Activated naive CD4-positive, alpha-beta T cell treated with anti-CD3 and anti-CD28 coated beads, Interleukin-2, amount 50 U/mL, for 72 hours (primary cell): Measurements from ENCODE around the gene SLC37A1. TPM values are rescaled to one million over a fixed set of nuclear protein-coding genes. Genes with fewer than 3 reads are reported as not detected.

Source experiments
- ATAC-seq, 2 donors: fragments of 150-1000 bp; cut with Tn5 transposase; 2 replicates each; pipeline ENCODE4 v1.10.0; 2021; ENCODE audit warnings: mild to moderate bottlenecking in 2 of 2, moderate library complexity in 2 of 2
- DNase-seq, 2 donors: peaks; one replicate each; pipeline ENCODE4 v3.0.0; 2021 to 2022; ENCODE audit warnings: low spot score in 2 of 2
- H3K27ac Mint-ChIP-seq, 2 donors: one replicate each; pipeline ENCODE4 v1.8.0; 2022; ENCODE audit warnings: mild to moderate bottlenecking in 2 of 2, mixed read lengths in 2 of 2
- H3K36me3 Mint-ChIP-seq, 2 donors: one replicate each; pipeline ENCODE4 v1.8.0; 2022; ENCODE audit warnings: mixed read lengths in 2 of 2
- H3K9me3 Mint-ChIP-seq, 2 donors: one replicate each; pipeline ENCODE4 v1.8.0; 2022; ENCODE audit warnings: mixed read lengths in 2 of 2
- total RNA-seq, 2 donors: library from RNA; stranded (reverse); gene quantifications; one replicate each; pipeline ENCODE4 v1.2.3, GENCODE V29; 2022

SLC37A1 gene
- total RNA-seq, 2 donors from 2014 or later: 15.2 to 20.6 TPM

DNA sequence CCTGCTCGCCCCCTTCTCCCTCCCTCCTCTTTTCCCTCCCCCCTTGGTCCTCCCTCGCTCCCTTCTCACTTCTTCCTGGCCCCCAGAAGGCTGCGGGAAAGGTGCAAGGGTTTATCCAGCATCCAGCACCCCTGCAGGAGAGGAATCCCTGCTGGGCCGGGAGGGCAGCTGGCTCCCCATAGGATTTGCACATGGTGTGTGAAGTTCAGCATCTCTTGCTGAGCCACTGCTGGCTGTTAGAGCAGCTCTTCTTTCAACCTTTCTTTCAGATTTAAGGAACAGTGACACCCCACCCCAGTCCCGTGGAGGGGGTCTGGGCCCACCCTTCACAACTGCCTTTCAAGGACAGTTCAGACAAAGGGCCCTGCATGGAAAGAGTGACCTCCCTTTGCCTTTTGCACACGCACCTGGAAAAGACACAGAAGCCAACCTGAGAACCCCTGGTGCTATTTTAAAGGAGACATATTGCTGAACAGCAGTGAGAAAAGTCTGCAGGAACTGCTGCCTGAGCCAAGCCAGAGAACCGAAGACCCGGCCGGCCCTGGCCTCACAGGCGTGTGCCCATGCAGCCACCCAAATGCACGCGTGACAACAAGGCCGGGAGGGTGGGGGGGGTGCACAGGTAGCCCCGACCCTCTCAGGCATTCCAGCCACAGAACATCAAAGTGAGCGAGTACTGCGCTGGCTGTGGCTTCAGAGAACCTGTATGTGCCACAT lies 66.6 kb downstream of the SLC37A1 start:
- H3K36me3 Mint-ChIP-seq: peaks cover 13 to 22% of the 10 kb centered on the region in 2 donors
- H3K27ac Mint-ChIP-seq: no peak overlapping the region
- H3K9me3 Mint-ChIP-seq: peaks cover 5 to 7% of the 10 kb centered on the region in 2 donors
- ATAC-seq (no peak), DNase-seq (no peak)

DNA sequence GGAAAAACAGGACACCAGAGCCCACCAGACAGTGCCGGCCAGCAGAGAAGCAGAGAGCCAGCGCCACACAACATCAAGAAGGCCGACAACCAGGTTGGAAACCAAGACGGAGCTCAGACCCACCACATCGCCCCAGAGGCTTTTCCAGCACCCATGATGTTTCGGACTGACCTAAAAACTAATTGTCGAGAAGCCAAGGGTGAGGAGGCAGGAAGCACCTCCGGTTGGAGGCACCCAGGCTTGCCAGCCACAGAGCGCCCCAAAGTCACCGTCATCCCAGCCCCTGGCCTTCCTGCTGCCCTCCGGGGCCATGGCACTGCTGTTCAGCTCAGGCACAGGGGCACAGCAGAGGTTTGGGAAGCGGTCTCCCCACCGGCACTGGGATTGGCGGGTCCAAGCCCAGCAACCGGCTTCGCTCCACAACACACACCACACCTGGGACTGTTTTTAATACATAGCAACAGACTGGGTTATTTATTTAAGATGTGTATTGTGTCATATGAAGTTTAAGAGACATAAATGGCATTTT lies 67.2 kb downstream of the SLC37A1 start:
- Mint-ChIP-seq H3K9me3 (peaks cover 5 to 7% of the 10 kb centered on the region in 2 donors), H3K36me3 (peaks cover 7 to 16% of the 10 kb centered on the region in 2 donors), H3K27ac (no peak overlapping the region)
- ATAC-seq: no peak
- no peak for DNase-seq

DNA sequence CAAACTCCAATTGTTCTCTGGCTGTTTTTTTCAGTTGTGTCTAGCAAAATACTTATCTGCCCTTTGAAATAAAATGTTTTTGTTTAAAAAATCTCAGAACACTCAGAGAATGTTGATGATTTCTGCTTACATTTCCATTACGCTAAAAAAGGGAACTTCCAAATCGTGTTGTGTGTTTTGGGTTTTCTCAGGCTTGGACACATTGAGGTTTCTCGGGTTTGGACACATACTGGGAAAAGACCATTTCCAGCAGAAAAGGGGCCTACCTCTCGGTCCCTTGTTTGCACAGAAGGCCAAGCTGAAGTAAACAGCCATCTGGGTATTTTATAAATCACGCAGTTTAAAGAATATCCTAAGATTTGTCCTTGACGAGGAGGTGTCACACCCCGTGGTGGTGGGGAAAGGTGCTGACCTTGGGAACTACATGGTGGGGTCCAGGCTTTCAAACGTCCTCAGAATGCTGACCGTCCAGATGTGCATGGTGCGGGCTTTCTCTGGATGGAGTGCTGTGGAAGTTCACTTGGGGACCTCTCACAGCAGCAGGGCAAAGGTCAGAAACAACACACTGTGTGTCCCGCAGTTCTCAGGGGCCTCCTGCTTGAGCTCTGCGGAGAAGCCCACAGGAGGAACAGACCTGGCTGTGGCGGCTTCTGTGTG lies 67.8 kb downstream of the SLC37A1 start:
- no peak overlapping the region for H3K27ac Mint-ChIP-seq
- peaks cover 3 to 5% of the 10 kb centered on the region in 2 donors for H3K9me3 Mint-ChIP-seq
- ATAC-seq (no peak), DNase-seq (peak in 1 of 2 donors; percentile 18)
- peaks cover 3 to 10% of the 10 kb centered on the region in 2 donors for H3K36me3 Mint-ChIP-seq

DNA sequence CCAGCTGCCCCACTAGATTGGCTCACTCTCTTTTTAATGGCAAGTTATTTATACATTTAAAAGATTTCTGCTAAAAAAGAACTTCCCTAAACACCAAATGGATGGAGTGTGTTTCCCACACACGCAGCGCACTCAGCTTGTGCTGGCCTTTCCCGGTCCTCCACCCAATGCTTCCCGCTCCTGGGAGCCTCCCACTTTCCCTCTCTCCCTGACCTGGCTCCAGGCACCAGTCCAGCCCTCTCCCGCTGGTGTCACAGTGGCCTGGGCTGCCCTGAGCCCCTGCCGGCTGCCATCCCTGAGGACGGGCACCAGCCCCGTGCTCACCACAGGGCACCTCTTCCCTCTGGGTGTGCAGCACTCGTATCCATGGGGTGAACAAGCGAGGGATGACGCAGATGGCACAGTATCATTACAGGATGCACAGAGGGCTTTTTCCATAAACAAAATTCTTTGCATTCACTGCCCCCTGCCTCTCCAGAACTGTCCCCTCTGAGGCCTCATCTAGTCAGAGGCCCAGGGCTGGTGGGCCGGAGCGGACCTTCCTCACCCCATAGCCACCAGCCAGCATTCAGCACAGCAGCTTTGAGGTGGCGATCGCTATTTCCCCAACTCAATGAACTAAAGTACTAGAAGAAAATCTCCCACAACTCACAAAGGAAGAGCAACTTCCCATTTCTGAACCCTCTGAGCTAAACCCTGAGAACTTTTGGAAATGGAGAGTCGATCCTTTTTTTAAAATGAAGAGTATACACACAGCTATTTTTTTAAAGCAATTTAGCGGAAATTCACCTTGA lies 68.5 kb downstream of the SLC37A1 start:
- Mint-ChIP-seq H3K36me3 (peaks cover 0 to 4% of the 10 kb centered on the region in 2 donors), H3K27ac (peak overlapping the region; percentile 14 to 57), H3K9me3 (no peaks in the 10 kb centered on the region)
- ATAC-seq (no peak), DNase-seq (peak in 1 of 2 donors; percentile 21)

DNA sequence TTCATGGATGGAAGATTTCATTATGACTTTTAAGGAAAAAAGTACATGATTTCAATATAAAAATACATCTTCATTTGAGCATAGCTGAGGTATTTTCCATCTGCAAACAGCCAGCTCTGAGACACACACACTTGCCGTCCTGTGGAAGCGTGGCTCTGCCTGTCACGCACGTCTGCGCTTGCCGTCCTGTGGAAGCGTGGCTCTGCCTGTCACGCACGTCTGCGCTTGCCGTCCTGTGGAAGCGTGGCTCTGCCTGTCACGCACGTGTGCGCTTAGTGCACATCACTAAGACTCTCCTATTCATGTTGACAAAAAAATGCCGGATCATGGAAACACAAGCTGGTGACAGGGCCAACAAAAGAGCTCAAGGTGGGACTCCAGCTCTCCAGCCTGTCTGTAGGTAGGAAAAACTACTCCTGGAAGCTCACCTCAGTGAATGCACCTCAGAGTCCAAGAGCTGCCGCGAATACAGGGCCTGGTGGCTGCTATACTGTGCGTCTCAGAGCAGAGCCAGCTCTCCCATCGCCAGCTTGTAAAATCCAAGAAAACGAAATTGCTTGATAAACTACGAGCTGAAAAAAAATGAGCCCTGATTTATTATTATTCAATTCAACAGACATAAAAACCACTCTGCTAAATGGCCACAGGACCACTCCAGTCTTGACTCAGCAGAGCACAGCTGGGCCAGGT lies 69.3 kb downstream of the SLC37A1 start:
- DNase-seq: no peak
- Mint-ChIP-seq H3K27ac (peak overlapping the region in 1 of 2 donors; percentile 22), H3K9me3 (no peaks in the 10 kb centered on the region), H3K36me3 (no peaks in the 10 kb centered on the region)
- no peak for ATAC-seq

DNA sequence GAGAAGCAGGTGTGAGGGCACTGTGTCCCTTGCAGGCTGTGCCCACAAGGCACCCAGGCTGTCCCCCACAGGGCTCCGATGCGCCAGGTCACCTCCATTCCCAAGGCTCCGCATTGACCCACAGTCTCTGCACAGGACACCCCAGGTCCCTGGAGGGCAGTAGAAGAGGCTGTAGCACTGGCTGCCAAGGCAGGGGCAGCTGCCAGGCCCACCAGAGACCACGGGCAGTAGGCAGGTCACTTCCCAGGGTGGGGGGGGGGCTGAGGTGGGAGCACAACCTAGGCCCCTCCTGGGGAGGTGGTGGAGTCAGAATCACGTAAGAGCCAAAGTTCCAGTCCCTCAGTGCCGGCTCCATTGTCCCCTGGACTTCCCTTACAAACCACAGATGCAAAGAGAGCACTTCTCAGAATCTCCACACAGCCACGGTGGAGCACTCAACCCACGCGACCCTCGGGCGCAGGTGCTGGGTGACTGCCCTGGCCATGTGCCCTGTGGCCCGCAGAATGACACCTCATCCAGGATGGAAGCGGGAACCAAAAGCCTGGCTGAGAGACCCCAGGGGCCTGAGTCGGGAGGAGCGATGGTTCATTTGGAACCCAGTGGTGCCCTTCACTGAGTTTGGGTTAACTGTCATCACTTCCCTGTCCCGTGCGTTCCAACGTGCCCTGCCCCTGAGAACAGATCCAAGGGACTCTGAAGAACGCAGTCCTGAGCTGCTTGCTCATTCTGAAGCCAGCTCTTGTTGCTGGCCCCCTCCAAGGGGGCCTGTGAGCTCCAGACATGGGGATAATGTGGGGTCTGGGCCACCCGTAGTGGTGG lies 70.0 kb downstream of the SLC37A1 start:
- H3K36me3 Mint-ChIP-seq: no peaks in the 10 kb centered on the region
- no peak for DNase-seq
- ATAC-seq: peak in 1 of 2 donors; percentile 20
- peak overlapping the region in 1 of 2 donors; percentile 22 for H3K27ac Mint-ChIP-seq
- no peaks in the 10 kb centered on the region for H3K9me3 Mint-ChIP-seq

DNA sequence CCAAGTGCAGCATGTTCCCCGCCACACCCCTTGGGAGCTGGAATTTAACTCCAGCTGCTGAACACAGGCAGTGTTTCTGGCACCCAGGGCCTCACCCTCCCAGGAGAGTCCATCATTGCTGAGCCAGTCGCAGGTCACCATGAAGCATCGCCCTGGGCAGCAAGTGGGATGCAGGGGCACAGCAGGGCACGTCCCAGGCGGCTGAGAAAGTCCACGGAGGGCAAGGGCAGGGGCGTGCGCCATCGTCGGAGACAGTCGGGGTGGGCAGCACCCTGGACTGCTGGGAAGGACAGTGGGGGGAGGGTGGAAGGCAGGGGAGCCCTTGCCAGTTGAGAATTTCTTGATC lies 70.6 kb downstream of the SLC37A1 start:
- DNase-seq (no peak), ATAC-seq (no peak)
- Mint-ChIP-seq H3K27ac (no peak overlapping the region), H3K36me3 (no peaks in the 10 kb centered on the region), H3K9me3 (no peaks in the 10 kb centered on the region)

DNA sequence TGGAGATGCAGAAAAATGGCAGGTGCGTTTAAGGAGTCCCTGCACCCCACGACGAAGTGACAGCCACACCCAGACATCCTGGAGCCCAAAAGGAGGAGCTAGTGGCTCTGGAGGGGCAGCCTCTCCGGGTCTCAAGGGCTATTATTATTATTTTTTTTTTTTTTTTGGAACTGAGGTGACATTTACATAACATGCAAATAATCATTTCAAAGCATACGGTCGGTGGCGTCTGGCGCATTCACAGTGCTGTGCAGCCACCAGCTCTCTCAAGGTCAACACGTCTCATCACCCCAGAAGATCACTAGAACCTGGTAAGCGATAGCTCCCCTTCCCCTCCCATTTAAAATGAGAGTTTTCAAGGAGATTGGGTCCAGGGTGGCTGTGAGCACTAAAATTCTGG lies 72.2 kb downstream of the SLC37A1 start:
- ATAC-seq: no peak
- no peaks in the 10 kb centered on the region for H3K9me3 Mint-ChIP-seq
- DNase-seq: peak in 1 of 2 donors; percentile 13
- H3K36me3 Mint-ChIP-seq: no peaks in the 10 kb centered on the region
- H3K27ac Mint-ChIP-seq: no peak overlapping the region

DNA sequence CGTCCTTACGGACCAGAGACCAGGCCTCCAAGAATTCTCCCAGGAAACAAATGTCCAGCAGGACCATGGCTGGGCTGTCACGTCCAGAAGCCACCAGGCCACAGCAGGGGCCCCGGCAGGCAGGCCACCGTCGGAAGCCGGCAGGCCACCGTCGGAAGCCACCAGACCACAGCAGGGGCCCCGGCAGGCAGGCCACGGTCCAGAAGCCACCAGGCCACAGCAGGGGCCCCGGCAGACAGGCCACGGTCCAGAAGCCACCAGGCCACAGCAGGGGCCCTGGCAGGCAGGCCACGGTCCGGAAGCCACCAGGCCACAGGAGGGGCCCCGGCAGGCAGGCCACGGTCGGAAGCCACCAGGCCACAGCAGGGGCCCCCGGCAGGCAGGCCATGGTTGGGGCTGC lies 72.8 kb downstream of the SLC37A1 start:
- Mint-ChIP-seq H3K9me3 (no peaks in the 10 kb centered on the region), H3K27ac (no peak overlapping the region), H3K36me3 (no peaks in the 10 kb centered on the region)
- peak in 1 of 2 donors; percentile 48 for DNase-seq
- no peak for ATAC-seq

DNA sequence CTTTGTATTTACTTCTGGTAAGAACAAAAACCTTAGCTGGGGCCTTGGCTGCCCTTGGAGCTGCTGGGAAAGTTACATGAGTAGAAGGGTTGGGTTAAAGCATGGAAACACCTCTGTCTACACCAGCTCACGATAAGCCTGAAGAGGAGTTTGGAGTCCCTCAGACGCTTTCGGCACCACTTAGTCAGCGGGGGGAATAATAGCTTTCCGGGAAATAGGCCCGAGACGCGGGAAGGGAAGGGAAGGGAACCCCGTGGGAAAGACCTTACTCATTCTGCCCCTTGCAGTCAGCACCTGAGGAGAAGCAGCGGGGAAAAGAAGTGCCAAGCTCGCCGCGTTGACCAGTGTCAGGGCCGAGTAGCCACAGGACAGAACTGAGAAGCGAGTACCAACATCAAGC lies 73.4 kb downstream of the SLC37A1 start:
- Mint-ChIP-seq H3K9me3 (no peaks in the 10 kb centered on the region), H3K27ac (no peak overlapping the region), H3K36me3 (no peaks in the 10 kb centered on the region)
- ATAC-seq (no peak), DNase-seq (peak in 1 of 2 donors; percentile 18)

DNA sequence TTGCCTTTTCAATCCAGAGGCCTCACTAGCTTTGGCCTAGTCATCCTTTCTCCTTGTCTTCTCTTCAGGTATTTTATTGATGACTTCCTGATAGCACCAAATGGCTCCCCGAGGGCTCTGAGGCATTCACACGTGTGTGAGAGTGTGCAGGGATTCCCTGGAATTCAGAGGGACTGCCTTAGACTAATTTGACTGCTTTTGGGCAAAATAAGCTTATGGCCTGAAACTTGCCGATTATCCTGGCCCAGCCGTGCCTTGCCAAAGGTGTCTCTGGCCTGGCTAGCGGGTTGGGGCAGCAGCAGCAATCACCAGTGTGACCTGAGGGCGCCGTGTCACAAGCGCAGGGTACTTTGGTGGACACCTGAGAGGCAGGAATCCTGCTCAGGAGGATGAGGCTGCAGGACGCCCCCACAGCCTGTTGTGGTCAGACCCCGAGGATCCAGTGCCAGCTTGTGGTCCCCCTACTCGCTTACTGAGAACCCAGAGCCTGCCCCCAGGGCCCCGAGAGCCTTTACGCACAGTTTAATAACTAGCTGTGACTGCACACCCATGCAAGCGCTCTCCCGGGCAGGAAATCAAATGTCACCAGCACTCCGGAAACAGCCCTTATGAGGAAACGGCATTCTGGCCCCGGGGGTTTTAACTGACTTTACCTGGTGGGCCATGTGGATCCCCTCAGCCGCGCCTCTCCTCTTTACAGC lies 76.9 kb downstream of the SLC37A1 start:
- no peaks in the 10 kb centered on the region for H3K9me3 Mint-ChIP-seq
- no peaks in the 10 kb centered on the region for H3K36me3 Mint-ChIP-seq
- DNase-seq (no peak), ATAC-seq (peak in 1 of 2 donors; percentile 38)
- H3K27ac Mint-ChIP-seq: peak overlapping the region; percentile 72 to 82

DNA sequence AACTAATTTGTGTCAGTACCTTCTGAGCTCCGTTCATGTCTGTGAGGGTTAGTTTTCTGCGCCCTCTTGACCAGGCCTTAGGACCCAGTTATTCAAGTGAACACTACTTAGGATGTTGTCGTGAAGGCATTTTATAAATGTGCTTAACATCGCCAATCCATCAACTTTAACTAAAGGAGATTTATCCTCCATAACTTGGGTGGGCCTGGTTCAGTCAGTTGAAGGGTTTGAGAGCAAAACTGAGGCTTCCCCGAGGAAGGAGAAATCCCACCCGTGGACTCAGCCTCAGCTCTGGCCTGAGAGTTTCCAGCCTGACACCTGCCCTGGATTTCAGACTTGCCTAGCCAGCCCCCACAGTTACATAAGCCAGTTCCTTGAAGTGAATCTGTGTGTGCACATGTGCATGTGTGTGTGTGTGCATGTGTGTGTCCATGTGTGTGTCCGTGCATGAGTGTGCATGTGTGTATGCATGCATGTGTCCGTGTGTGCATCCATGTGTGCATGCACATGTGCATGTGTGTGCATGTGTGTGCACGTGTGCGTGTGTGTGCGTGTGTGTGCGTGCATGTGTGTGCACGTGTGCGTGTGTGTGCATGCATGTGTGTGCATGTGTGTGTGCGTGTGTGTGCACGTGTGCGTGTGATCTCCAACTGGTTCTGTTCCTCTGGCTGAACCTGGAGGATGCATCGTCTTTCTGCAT lies 77.7 kb downstream of the SLC37A1 start:
- no peaks in the 10 kb centered on the region for H3K9me3 Mint-ChIP-seq
- no peak for ATAC-seq
- no peaks in the 10 kb centered on the region for H3K36me3 Mint-ChIP-seq
- peak overlapping the region; percentile 72 to 82 for H3K27ac Mint-ChIP-seq
- DNase-seq: no peak

DNA sequence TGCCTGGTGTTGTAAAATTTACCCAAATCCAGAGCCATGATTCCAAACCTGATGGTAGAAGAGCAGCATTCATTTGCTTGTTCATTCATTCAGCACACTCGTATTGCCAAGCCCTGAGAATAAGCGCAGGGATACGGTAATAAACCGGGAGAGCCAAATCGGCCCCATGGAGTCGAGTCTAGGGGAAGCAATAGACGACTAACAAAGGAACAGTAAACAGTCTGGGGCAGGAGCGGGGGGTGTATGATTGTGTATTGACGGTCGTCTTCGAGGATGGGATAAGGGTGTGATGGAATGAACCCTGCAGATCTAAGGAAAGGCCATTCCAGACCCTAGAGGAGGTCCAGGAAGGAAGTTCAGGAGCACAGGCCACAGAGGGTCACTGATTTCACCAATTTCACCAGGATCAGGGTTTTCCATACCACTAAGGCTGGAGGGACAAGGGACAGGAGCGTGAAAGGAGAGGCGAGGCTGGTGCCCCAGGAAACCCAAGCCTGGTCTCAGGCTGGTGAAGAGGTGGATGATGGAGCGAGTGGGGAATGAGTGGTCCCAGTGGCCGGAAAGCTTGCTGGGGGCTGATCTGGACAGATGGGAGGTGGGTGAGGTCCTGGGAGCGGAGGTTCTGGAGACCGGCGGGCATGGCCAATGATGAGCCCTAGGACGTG lies 78.6 kb downstream of the SLC37A1 start:
- H3K9me3 Mint-ChIP-seq: no peaks in the 10 kb centered on the region
- ATAC-seq (no peak), DNase-seq (no peak)
- H3K36me3 Mint-ChIP-seq: no peaks in the 10 kb centered on the region
- H3K27ac Mint-ChIP-seq: no peak overlapping the region

DNA sequence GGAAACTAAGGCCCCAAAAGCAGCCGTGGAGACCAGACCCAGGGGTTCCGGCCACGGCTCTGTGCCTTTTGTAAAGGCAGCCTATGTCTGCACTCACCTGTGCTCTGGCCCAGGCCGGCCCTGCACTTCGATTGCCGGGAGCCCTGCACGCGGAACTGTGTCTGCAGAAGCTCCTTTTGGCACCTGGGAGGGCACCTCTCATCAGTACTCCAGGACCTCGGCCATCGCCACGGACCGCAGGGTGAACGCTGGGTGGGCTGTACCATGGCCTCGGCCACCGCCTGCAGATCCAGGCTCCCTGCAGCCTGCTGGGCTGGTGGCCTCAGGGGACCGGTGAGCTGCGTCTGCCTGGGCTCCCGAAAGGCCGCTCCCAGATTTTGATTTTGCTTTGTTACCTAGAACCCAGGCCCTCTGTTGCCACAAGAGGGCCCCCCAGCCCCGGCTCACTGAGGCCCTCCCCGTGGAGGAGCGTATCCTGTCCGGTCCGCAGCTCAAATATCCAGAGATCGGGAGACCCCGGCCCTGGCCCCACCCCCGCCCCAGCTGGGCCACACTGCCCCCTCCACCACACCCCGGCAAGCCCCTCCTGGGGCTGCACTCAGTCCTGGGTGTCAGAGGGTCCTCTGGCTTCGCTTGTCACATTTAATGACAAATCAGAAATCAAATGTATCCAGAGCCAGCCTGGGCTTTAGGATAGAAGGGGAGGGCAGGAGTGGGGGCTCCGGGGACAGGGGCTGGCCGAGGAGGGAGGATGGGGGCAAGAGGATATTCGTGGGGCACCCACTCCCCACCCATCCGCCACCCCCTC lies 79.6 kb downstream of the SLC37A1 start:
- DNase-seq (peak; percentile 69 to 75), ATAC-seq (peak; percentile 93 to 97)
- Mint-ChIP-seq H3K36me3 (no peaks in the 10 kb centered on the region), H3K9me3 (no peaks in the 10 kb centered on the region), H3K27ac (no peak overlapping the region)
